ENCODE data around the gene AP1B1. TPM values are rescaled to one million over a fixed set of nuclear protein-coding genes. Genes with fewer than 3 reads are reported as not detected.
A peak's percentile ranks its signal among the peaks of the same experiment; 100 is the strongest.

The AP1B1 gene
- total and polyA plus RNA-seq, 2 of the 13 experiments (the other 11 are each of a cell fraction or from before 2014, with no cell fraction given) = 26.6 to 29.7 TPM

GRCh38 chr22:29315286-29316140, 72.9 kb downstream of the AP1B1 start, which contains the start of gene RASL10A (continued):
- TF ChIP-seq MAX (IDR thresholded peaks at IDR 0.05) (peak; percentile 33; the same call in 1 of the 2 replicates), ZNF800 (CRISPR knock-in tag; IDR thresholded peaks at IDR 0.05) (peak; percentile 7; the same call in 1 of the 2 replicates), TERF1 (CRISPR knock-in tag; IDR thresholded peaks at IDR 0.05) (0 out of 2 replicates have a peak, but pooled peaks have one; percentile 6), ZNF740 (CRISPR knock-in tag; IDR thresholded peaks at IDR 0.05) (0 out of 2 replicates have a peak, but pooled peaks have one; percentile 20), ZNF768 (CRISPR knock-in tag; IDR thresholded peaks at IDR 0.05) (0 out of 2 replicates have a peak, but pooled peaks have one; percentile 23), SKI (IDR thresholded peaks at IDR 0.05; ENCODE audit: partially characterized antibody) (peak; percentile 18)

All from HepG2 (cell line).